HepG2 (cell line): ENCODE data around the gene ZNF557. TPM values are rescaled to one million over a fixed set of nuclear protein-coding genes. Genes with fewer than 3 reads are reported as not detected.

Experiments
- ATAC-seq: fragments of 200-7000 bp; cut with Tn5 transposase; 3 replicates; pipeline ENCODE4 v1.9.1; 2020; ENCODE audit warnings: mild to moderate bottlenecking, moderate library complexity
- BruUV-seq: library from RNA; stranded (reverse); fragments of 400-500 nt; replicated peaks from 2 replicates; lab custom pipeline; 2021; lab: Mats Ljungman, UMichigan
- CTCF ChIA-PET: fragments of 300-600 bp; formaldehyde crosslinking; extraction: SDS; loops from one replicate; lab custom pipeline; 2021; ENCODE audit warnings: low total read pairs, inconsistent platforms, low intra/inter-chr PET ratio; lab: Yijun Ruan, JAX
- POLR2A ChIA-PET: fragments of 350-600 bp; sonication (Branson Sonifier 250); formaldehyde crosslinking; loops from one replicate; lab custom pipeline; 2020; ENCODE audit warnings: antibody characterized with exemption, inconsistent platforms; lab: Yijun Ruan, JAX
- DNase-seq: peaks from one replicate; pipeline ENCODE4 v3.0.0-alpha.2; 2015; ENCODE audit warnings: low spot score
- FAIRE-seq: peaks from 3 replicates; lab custom pipeline; 2011; peaks lifted over from hg19 to GRCh38; lab: Jason Lieb, UNC
- H2AFZ ChIP-seq: one replicate; pipeline ENCODE4 v1.6.1; 2011; ENCODE audit warnings: low read length, inconsistent platforms
- H3K27ac ChIP-seq: fragments of 300-600 bp; 3 replicates; pipeline ENCODE4 v1.8.0; 2011; ENCODE audit warnings: mixed run types, mild to moderate bottlenecking, mixed read lengths, low read length, inconsistent platforms; ENCODE audit not compliant: insufficient read depth; ENCODE audit errors: extremely low read length
- H3K27me3 ChIP-seq, 2 experiments: fragments of 200-600 bp in 1 of 2; 2 replicates in 1 of 2; 3 replicates in 1 of 2; pipeline versions ENCODE4 v1.6.0 to v1.8.0; 2011; ENCODE audit warnings: low read length in 2 of 2, mild to moderate bottlenecking in 2 of 2, moderate library complexity in 2 of 2, inconsistent platforms in 1 of 2; ENCODE audit not compliant: insufficient read depth in 2 of 2, control insufficient read depth in 1 of 2
- H3K36me3 ChIP-seq, 2 experiments: fragments of 200-600 bp in 1 of 2; replicated peaks in 1 of 2; 2 replicates in 1 of 2; 3 replicates in 1 of 2; pipeline versions ENCODE4 v1.5.1 to v1.8.0; 2011; ENCODE audit warnings: low read length in 2 of 2, inconsistent platforms in 1 of 2; ENCODE audit not compliant: insufficient read depth in 2 of 2, control insufficient read depth in 1 of 2
- H3K4me1 ChIP-seq: 2 replicates; pipeline ENCODE4 v1.5.1; 2012; ENCODE audit warnings: low read length, inconsistent platforms; ENCODE audit not compliant: insufficient read depth
- H3K4me2 ChIP-seq: 2 replicates; pipeline ENCODE4 v1.6.0; 2011; ENCODE audit warnings: low read depth, low read length, inconsistent platforms
- H3K4me3 ChIP-seq, 3 experiments: fragments of 200-600 bp in 1 of 3; sonication (generic), shearing (Covaris generic) in 1 of 3; replicated peaks in 1 of 3; 2 replicates each; pipeline ENCODE4 v1.5.1; 2011 to 2016; ENCODE audit warnings: low read length in 3 of 3, inconsistent platforms in 2 of 3, low read depth in 2 of 3, mild to moderate bottlenecking in 2 of 3, control low read depth in 1 of 3, mixed read lengths in 1 of 3; ENCODE audit not compliant: insufficient read depth in 1 of 3
- H3K79me2 ChIP-seq: one replicate; pipeline ENCODE4 v1.6.1; 2011; ENCODE audit warnings: low read length, inconsistent platforms; ENCODE audit not compliant: insufficient read depth
- H3K9ac ChIP-seq: 2 replicates; pipeline ENCODE4 v1.6.0; 2011; ENCODE audit warnings: mild to moderate bottlenecking, low read depth, low read length, inconsistent platforms; ENCODE audit not compliant: insufficient read depth
- H3K9me3 ChIP-seq: 2 replicates; pipeline ENCODE4 v1.5.1; 2012; ENCODE audit warnings: mild to moderate bottlenecking, low read length
- H4K20me1 ChIP-seq: 2 replicates; pipeline ENCODE4 v1.6.0; 2011; ENCODE audit warnings: inconsistent platforms, mild to moderate bottlenecking, low read length, moderate library complexity; ENCODE audit not compliant: insufficient read depth
- CEBPB ChIP-seq: IDR thresholded peaks from 2 replicates; pipeline ENCODE4 v1.6.1; 2011; ENCODE audit warnings: low read depth, low read length, improper control_type of control experiment, borderline replicate concordance
- CENPX ChIP-seq: sonication (generic); formaldehyde crosslinking; IDR thresholded peaks from 2 replicates; pipeline ENCODE4 v1.9.0; 2021; ENCODE audit warnings: mild to moderate bottlenecking, missing genetic modification reagents, moderate library complexity
- ESRRA ChIP-seq: sonication (generic); formaldehyde crosslinking; IDR thresholded peaks from 2 replicates; pipeline ENCODE4 v1.5.1; 2020; ENCODE audit warnings: mild to moderate bottlenecking, low read depth, missing genetic modification reagents
- FLYWCH1 ChIP-seq: sonication (generic); formaldehyde crosslinking; IDR thresholded peaks from 2 replicates; pipeline ENCODE4 v1.8.1; 2023; ENCODE audit warnings: mild to moderate bottlenecking, missing genetic modification reagents
- IRF2 ChIP-seq: IDR thresholded peaks from 2 replicates; pipeline ENCODE4 v1.6.1; 2018; ENCODE audit warnings: missing genetic modification reagents, missing compliant biosample characterization
- ZNF264 ChIP-seq: sonication (generic); formaldehyde crosslinking; IDR thresholded peaks from 2 replicates; pipeline ENCODE4 v1.4.0; 2020; ENCODE audit warnings: missing genetic modification reagents
- ZNF430 ChIP-seq: sonication (generic); formaldehyde crosslinking; IDR thresholded peaks from 2 replicates; pipeline ENCODE4 v1.9.0; 2021; ENCODE audit warnings: mild to moderate bottlenecking, missing genetic modification reagents
- ZNF564 ChIP-seq: sonication (generic); formaldehyde crosslinking; IDR thresholded peaks from 2 replicates; pipeline ENCODE4 v1.8.1; 2023; ENCODE audit warnings: mild to moderate bottlenecking, missing genetic modification reagents
- ZNF614 ChIP-seq: IDR thresholded peaks from 2 replicates; pipeline ENCODE4 v1.6.1; 2018; ENCODE audit warnings: missing biosample characterization, missing genetic modification reagents, inconsistent platforms, borderline replicate concordance
- ZNF678 ChIP-seq: sonication (generic); formaldehyde crosslinking; IDR thresholded peaks from 2 replicates; pipeline ENCODE4 v1.4.0; 2020; ENCODE audit warnings: mild to moderate bottlenecking, missing genetic modification reagents
- ZNF709 ChIP-seq: sonication (generic); formaldehyde crosslinking; IDR thresholded peaks from 2 replicates; pipeline ENCODE4 v1.5.0; 2020; ENCODE audit warnings: mild to moderate bottlenecking, missing genetic modification reagents
- WGBS: methylation state at CpG from one replicate; pipeline ENCODE4 v1.1.6; 2017; ENCODE audit warnings: low lambda C conversion rate; 5-methylcytosine and 5-hydroxymethylcytosine counted together
- in situ Hi-C: cut with HindIII; loops from 2 replicates; pipeline ENCODE4 v1.10.0; 2017; ENCODE audit warnings: low pct_unique_long_range_greater_than_20kb; ENCODE audit not compliant: extremely low pct_ligation_motif_present
- intact Hi-C: fragments of 100-400 bp; cut with micrococcal nuclease; formaldehyde crosslinking; loops from one replicate; pipeline ENCODE4 v1.10.0; 2022; ENCODE audit not compliant: unreplicated experiment
- polyA plus RNA-seq, 8 experiments: library from polyadenylated mRNA; depleted of rRNA in 3 of 8; stranded (reverse) in 7 of 8; unstranded in 1 of 8; fragments of >200 nt; fragmentation: Illumina TruSeq in 4 of 8; extraction: Trizol in 4 of 8; gene quantifications; 2 replicates each; pipeline versions ENCODE4 v1.2.1 to v1.2.3, GENCODE V29; 2011 to 2016; ENCODE audit warnings: low read depth in 4 of 8, missing spikeins in 1 of 8, mixed read lengths in 1 of 8; ENCODE audit not compliant: insufficient read depth in 1 of 8
- total RNA-seq, 5 experiments: library from RNA; depleted of rRNA; stranded (reverse); fragments of >200 nt; fragmentation: Illumina TruSeq; extraction: Trizol; gene quantifications; 2 replicates each; pipeline ENCODE4 v1.2.3, GENCODE V29; 2016; ENCODE audit warnings: low read depth in 1 of 5
- TF ChIP-seq, protein P1 (sequence below): sonication (generic); formaldehyde crosslinking; IDR thresholded peaks from 2 replicates; pipeline ENCODE4 v1.5.0; 2020; ENCODE audit warnings: mild to moderate bottlenecking, missing genetic modification reagents

Gene ZNF557
- total and polyA plus RNA-seq, 2 of the 13 experiments (the other 11 are each of a cell fraction or from before 2014, with no cell fraction given), result 2.1 to 7.8 TPM

- Histone ChIP-seq H2AFZ (no peak overlapping the region), H3K27ac (no peak overlapping the region), H3K79me2 (no peaks in the 10 kb centered on the region), H3K9me3 (peaks cover 7% of the 10 kb centered on the region), H3K4me3 (no peak overlapping the region), H3K4me2 (no peak overlapping the region), H3K27me3 (no peaks in the 10 kb centered on the region), H3K4me1 (peaks cover under 1% of the 10 kb centered on the region; the same call in 1 of the 2 replicates), H3K36me3 (no peaks in the 10 kb centered on the region), H4K20me1 (no peaks in the 10 kb centered on the region), H3K9ac (no peak overlapping the region)
- POLR2A ChIA-PET, result no interaction called here
- FAIRE-seq, result no peak
- CTCF ChIA-PET, result no interaction called here
- in situ Hi-C loops (no loop called here), intact Hi-C loops (no loop called here)
- no TSS peak for BruUV-seq
- WGBS, result 28% methylated on average over 4 of the region's 4 CpGs
- TF ChIP-seq ZNF678 (CRISPR knock-in tag) (no peak), ESRRA (CRISPR knock-in tag) (no peak), ZNF430 (no peak), ZNF614 (no peak), FLYWCH1 (CRISPR knock-in tag) (no peak), ZNF564 (CRISPR knock-in tag) (no peak), CENPX (CRISPR knock-in tag) (no peak), CEBPB (no peak), ZNF264 (CRISPR knock-in tag) (no peak), IRF2 (CRISPR knock-in tag) (no peak), ZNF709 (CRISPR knock-in tag) (no peak)
- TF ChIP-seq, protein P1, sequence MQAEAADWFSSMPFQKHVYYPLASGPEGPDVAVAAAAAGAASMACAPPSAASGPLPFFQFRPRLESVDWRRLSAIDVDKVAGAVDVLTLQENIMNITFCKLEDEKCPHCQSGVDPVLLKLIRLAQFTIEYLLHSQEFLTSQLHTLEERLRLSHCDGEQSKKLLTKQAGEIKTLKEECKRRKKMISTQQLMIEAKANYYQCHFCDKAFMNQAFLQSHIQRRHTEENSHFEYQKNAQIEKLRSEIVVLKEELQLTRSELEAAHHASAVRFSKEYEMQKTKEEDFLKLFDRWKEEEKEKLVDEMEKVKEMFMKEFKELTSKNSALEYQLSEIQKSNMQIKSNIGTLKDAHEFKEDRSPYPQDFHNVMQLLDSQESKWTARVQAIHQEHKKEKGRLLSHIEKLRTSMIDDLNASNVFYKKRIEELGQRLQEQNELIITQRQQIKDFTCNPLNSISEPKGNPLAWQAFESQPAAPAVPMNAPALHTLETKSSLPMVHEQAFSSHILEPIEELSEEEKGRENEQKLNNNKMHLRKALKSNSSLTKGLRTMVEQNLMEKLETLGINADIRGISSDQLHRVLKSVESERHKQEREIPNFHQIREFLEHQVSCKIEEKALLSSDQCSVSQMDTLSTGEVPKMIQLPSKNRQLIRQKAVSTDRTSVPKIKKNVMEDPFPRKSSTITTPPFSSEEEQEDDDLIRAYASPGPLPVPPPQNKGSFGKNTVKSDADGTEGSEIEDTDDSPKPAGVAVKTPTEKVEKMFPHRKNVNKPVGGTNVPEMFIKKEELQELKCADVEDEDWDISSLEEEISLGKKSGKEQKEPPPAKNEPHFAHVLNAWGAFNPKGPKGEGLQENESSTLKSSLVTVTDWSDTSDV (CRISPR knock-in tag), result no peak
- DNase-seq, result no peak
- ATAC-seq, result no peak
Observed at GRCh38 chr19:7063339-7063738, 6.2 kb upstream of the ZNF557 start.
